ENCODE data around the gene FAM241A.
"Not testable (repeated sequence)": the region's sequence is repeated elsewhere in the genome, so short reads cannot be mapped to it uniquely, and the experiment has no call there.

Gene FAM241A

DNA sequence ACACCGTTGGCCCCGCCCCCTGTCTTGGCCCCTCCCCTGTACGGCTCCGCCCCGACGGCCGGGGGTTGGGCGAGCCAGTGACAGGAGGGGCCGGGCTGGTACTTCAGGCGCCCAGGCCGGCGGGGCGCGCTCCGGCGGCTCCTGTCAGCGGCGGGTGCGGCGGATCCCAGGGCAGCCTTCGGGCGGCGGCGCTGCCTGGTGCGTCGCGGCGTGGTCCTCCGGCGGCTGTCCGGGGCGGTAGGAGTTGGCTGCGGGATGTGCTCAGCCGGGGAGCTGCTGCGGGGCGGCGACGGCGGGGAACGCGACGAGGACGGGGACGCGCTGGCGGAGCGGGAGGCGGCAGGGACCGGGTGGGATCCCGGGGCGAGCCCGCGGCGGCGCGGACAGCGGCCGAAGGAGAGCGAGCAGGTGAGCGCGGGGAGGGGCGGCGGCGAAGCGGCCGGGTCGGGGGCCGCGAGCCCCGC, at the start of gene FAM241A:
TSS of gene FAM241A (plus strand) at position 129 of the 464 bp plus-strand sequence. CDS start at position 256, 127 bp downstream.
- peak within 1 kb of the TSS; percentile 80 for H3K27ac ChIP-seq (ENCODE audit: low read depth, low read length)
- H3K9ac ChIP-seq (ENCODE audit: low read length) = no peak within 1 kb of the TSS
- H3K36me3 ChIP-seq (ENCODE audit: control insufficient read depth, insufficient read depth, low read length) = no peaks in the 10 kb centered on the region
- peak within 1 kb of the TSS; percentile 69 for H3K4me3 ChIP-seq (ENCODE audit: low read length)
- peaks cover 6% of the 10 kb centered on the region for H3K4me1 ChIP-seq (ENCODE audit: control insufficient read depth, insufficient read depth, low read length)
- H3K27me3 ChIP-seq (ENCODE audit: control insufficient read depth, insufficient read depth, low read length) = no peaks in the 10 kb centered on the region

DNA sequence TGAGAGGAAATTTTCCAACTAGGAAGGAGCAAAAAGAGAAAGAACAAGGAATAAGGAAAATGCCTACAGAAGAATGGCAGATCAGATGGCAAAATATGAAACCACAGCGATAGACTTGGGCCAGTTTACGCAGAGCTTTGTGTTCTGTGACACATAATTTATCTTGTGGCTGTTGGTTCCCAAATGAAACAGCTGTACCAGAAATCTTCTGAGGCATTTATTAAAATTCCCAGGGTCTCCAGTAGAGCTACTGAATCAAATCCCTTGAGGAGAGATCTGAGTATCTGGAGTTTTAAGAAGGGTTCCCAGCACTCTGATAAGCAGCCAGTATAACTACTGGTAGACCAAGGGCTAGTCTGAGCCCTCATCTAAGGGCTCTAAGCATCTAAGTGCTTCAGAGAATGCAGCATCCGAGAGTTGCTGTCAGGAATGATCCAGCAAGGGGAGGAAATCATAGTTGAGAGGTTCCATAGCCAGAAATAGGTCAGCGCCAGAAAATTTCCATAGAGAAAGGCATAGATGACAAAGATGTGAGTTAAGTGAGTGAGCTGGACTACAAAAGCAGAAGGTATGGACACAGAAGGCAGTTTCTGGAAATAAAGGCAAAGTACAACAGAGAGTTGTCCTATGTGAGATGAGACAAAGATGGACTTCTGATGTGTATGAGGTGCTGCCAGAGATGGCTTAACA, 46.3 kb upstream of the FAM241A start:
- Histone ChIP-seq H3K4me3 (ENCODE audit: low read length) (no peak overlapping the region), H3K27me3 (ENCODE audit: control insufficient read depth, insufficient read depth, low read length) (no peaks in the 10 kb centered on the region), H3K9ac (ENCODE audit: low read length) (no peak overlapping the region), H3K36me3 (ENCODE audit: control insufficient read depth, insufficient read depth, low read length) (no peaks in the 10 kb centered on the region), H3K4me1 (ENCODE audit: control insufficient read depth, insufficient read depth, low read length) (peaks cover 2% of the 10 kb centered on the region), H3K27ac (ENCODE audit: low read depth, low read length) (no peak overlapping the region)

DNA sequence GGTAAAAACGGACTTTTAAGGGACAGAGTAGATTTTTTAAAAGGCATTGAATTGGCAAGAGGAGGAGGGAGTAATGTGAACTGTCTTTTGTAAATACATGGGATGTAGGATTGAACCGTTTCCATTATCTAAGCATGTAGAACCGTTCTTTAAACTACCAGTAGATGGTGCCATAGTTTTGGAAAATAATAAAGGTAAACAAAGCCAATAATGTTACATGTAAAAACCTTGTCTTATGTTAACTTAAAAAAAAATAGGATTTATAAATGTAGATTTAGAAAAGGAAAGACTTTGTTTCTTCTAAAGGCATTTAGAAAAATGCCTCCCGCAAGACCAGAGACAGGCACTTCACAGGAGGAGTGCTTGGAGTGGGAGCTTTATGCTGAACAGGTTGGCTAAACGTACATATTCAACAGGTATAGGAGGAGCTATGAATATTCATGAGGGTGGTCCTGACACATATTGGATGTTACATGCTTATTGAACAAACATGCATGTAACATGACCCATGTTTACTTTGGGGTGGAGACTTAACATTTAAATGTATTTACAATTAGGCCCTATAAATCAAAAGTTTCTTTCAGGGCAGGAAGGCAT, 45.5 kb upstream of the FAM241A start:
- Histone ChIP-seq H3K9ac (ENCODE audit: low read length) (no peak overlapping the region), H3K36me3 (ENCODE audit: control insufficient read depth, insufficient read depth, low read length) (no peaks in the 10 kb centered on the region), H3K4me1 (ENCODE audit: control insufficient read depth, insufficient read depth, low read length) (peaks cover 2% of the 10 kb centered on the region), H3K27ac (ENCODE audit: low read depth, low read length) (no peak overlapping the region), H3K4me3 (ENCODE audit: low read length) (no peak overlapping the region), H3K27me3 (ENCODE audit: control insufficient read depth, insufficient read depth, low read length) (no peaks in the 10 kb centered on the region)

- H3K4me3 ChIP-seq (ENCODE audit: low read length) = no peak overlapping the region
- H3K27me3 ChIP-seq (ENCODE audit: control insufficient read depth, insufficient read depth, low read length) = no peaks in the 10 kb centered on the region
- H3K4me1 ChIP-seq (ENCODE audit: control insufficient read depth, insufficient read depth, low read length) = peaks cover 2% of the 10 kb centered on the region
- no peak overlapping the region for H3K9ac ChIP-seq (ENCODE audit: low read length)
- no peaks in the 10 kb centered on the region for H3K36me3 ChIP-seq (ENCODE audit: control insufficient read depth, insufficient read depth, low read length)
- no peak overlapping the region for H3K27ac ChIP-seq (ENCODE audit: low read depth, low read length)
Observed at GRCh38 chr4:112102875-112103370, 42.3 kb upstream of the FAM241A start.

- no peak overlapping the region for H3K27ac ChIP-seq (ENCODE audit: low read depth, low read length)
- no peaks in the 10 kb centered on the region for H3K36me3 ChIP-seq (ENCODE audit: control insufficient read depth, insufficient read depth, low read length)
- H3K4me3 ChIP-seq (ENCODE audit: low read length) = no peak overlapping the region
- no peaks in the 10 kb centered on the region for H3K4me1 ChIP-seq (ENCODE audit: control insufficient read depth, insufficient read depth, low read length)
- no peaks in the 10 kb centered on the region for H3K27me3 ChIP-seq (ENCODE audit: control insufficient read depth, insufficient read depth, low read length)
- H3K9ac ChIP-seq (ENCODE audit: low read length) = no peak overlapping the region
Observed at GRCh38 chr4:112105201-112105969, 39.9 kb upstream of the FAM241A start.

- Histone ChIP-seq H3K27me3 (ENCODE audit: control insufficient read depth, insufficient read depth, low read length) (no peaks in the 10 kb centered on the region), H3K27ac (ENCODE audit: low read depth, low read length) (no peak overlapping the region), H3K4me3 (ENCODE audit: low read length) (no peak overlapping the region), H3K36me3 (ENCODE audit: control insufficient read depth, insufficient read depth, low read length) (no peaks in the 10 kb centered on the region), H3K4me1 (ENCODE audit: control insufficient read depth, insufficient read depth, low read length) (no peaks in the 10 kb centered on the region), H3K9ac (ENCODE audit: low read length) (no peak overlapping the region)
Observed at GRCh38 chr4:112109360-112110058, 35.7 kb upstream of the FAM241A start.

DNA sequence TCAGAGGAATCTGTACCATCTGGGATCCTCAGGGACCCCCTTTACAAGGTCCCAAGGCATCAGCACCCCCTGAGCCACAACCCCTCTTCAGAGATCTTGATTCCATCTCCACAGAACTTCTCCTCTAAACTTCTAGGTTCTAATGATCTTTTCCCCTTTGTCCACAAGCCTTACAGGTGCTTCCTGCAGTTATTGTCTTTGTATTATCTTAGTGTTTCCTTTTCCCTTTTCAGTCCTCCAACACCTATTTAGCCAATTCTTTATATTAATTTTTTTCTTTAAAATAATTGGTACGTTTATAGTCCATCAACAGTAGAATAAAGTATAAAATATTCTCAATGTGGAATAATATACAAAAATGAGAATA, 35.2 kb upstream of the FAM241A start:
- Histone ChIP-seq H3K27ac (ENCODE audit: low read depth, low read length) (no peak overlapping the region), H3K27me3 (ENCODE audit: control insufficient read depth, insufficient read depth, low read length) (no peaks in the 10 kb centered on the region), H3K4me1 (ENCODE audit: control insufficient read depth, insufficient read depth, low read length) (no peaks in the 10 kb centered on the region), H3K36me3 (ENCODE audit: control insufficient read depth, insufficient read depth, low read length) (no peaks in the 10 kb centered on the region), H3K9ac (ENCODE audit: low read length) (no peak overlapping the region), H3K4me3 (ENCODE audit: low read length) (no peak overlapping the region)

DNA sequence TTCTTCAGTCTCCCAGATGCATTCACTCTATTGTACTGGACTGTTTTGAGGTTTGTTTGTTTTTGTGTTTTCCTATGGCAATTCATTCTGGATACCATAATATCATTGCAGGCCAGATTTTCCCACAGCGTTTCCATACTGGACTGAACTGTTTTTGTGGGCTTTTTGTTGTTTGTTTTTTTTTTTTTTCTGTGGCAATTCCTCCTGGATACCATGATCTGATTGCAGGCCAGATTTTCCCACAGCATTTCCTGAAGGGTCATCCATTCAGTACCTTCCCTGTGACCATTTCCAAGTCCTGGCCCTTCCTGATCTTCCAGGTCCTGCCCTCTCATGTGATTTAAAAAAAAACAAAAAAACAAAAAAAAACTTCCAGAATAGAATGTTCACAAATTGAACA, 33.9 kb upstream of the FAM241A start:
- Histone ChIP-seq H3K27me3 (ENCODE audit: control insufficient read depth, insufficient read depth, low read length) (no peaks in the 10 kb centered on the region), H3K9ac (ENCODE audit: low read length) (no peak overlapping the region), H3K4me3 (ENCODE audit: low read length) (no peak overlapping the region), H3K27ac (ENCODE audit: low read depth, low read length) (no peak overlapping the region), H3K36me3 (ENCODE audit: control insufficient read depth, insufficient read depth, low read length) (no peaks in the 10 kb centered on the region), H3K4me1 (ENCODE audit: control insufficient read depth, insufficient read depth, low read length) (no peaks in the 10 kb centered on the region)

- not testable (repeated sequence) for H3K4me1 ChIP-seq (ENCODE audit: control insufficient read depth, insufficient read depth, low read length); H3K4me3 ChIP-seq (ENCODE audit: low read length); H3K27ac ChIP-seq (ENCODE audit: low read depth, low read length); H3K36me3 ChIP-seq (ENCODE audit: control insufficient read depth, insufficient read depth, low read length); H3K27me3 ChIP-seq (ENCODE audit: control insufficient read depth, insufficient read depth, low read length); H3K9ac ChIP-seq (ENCODE audit: low read length)
Observed at GRCh38 chr4:112112095-112112494, 33.2 kb upstream of the FAM241A start.

DNA sequence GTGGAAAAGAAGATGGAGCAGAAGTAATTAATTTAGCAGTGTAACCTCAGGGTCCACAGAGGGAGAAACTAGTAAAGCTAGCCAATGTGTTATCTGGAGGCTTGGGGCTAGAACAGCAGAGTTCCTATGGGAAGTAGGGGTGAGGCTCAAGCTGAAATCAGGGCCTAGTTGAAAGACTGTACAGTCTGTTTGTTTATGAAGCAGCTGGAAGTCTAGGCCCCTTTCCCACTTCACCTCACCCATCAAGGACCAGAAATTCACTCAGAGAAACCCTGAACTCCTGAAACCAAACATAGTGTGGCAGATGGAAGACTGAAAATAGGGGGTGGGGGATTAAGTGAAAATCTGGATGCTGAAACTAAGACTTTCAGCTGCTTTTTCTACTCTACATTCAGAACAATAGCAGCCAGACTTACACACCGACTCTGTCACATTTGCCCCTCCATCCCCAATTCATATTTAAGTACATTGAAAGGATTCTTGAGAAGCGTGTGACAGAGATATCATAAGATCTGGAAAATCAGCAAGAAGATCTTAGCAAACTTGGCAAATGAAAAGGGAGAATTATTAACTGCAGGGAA, 32.6 kb upstream of the FAM241A start:
- no peak overlapping the region for H3K9ac ChIP-seq (ENCODE audit: low read length)
- no peak overlapping the region for H3K4me3 ChIP-seq (ENCODE audit: low read length)
- no peak overlapping the region for H3K27ac ChIP-seq (ENCODE audit: low read depth, low read length)
- no peaks in the 10 kb centered on the region for H3K27me3 ChIP-seq (ENCODE audit: control insufficient read depth, insufficient read depth, low read length)
- no peaks in the 10 kb centered on the region for H3K4me1 ChIP-seq (ENCODE audit: control insufficient read depth, insufficient read depth, low read length)
- H3K36me3 ChIP-seq (ENCODE audit: control insufficient read depth, insufficient read depth, low read length) = no peaks in the 10 kb centered on the region

DNA sequence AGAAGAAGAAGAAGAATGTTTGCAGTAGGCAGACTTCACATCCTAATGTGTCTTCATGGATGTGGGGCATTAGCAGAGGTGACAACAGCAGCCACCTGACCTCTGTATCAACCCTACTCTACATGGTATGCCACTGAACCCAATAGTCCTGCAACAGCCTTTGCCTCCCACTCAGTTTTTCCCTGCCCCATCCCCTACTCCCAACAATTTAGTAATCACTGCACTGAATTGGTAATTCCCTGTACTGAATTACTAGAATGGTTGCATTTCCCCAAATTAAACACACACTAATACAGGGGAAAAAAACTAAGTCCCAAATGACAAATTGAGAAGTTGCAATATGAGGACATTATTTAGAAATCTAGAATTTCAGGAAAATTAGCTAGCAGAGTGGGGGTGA, 31.4 kb upstream of the FAM241A start:
- Histone ChIP-seq H3K27ac (ENCODE audit: low read depth, low read length) (no peak overlapping the region), H3K36me3 (ENCODE audit: control insufficient read depth, insufficient read depth, low read length) (no peaks in the 10 kb centered on the region), H3K4me3 (ENCODE audit: low read length) (no peak overlapping the region), H3K9ac (ENCODE audit: low read length) (no peak overlapping the region), H3K4me1 (ENCODE audit: control insufficient read depth, insufficient read depth, low read length) (no peaks in the 10 kb centered on the region), H3K27me3 (ENCODE audit: control insufficient read depth, insufficient read depth, low read length) (no peaks in the 10 kb centered on the region)

DNA sequence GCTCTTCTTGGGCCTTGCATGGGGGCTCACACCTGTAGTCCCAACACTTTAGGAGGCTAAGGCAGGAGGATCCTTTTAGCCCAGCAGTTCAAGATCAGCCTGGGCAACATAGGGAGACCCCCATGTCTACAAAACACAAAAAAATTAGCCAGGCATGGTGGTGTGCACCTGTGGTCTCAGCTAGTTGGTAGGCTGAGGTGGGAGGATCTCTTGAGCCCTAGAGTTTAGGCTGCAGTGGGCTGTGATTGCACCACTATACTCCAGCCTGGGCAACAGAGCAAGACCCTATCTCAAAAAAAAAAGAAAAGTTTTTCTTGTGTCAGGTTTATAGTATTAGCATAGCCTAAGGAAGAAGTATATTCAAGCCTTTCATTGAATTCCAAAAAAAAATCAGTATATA, 30.8 kb upstream of the FAM241A start:
- no peak overlapping the region for H3K27ac ChIP-seq (ENCODE audit: low read depth, low read length)
- no peaks in the 10 kb centered on the region for H3K27me3 ChIP-seq (ENCODE audit: control insufficient read depth, insufficient read depth, low read length)
- no peaks in the 10 kb centered on the region for H3K36me3 ChIP-seq (ENCODE audit: control insufficient read depth, insufficient read depth, low read length)
- no peak overlapping the region for H3K4me3 ChIP-seq (ENCODE audit: low read length)
- no peak overlapping the region for H3K9ac ChIP-seq (ENCODE audit: low read length)
- no peaks in the 10 kb centered on the region for H3K4me1 ChIP-seq (ENCODE audit: control insufficient read depth, insufficient read depth, low read length)
